Adrenal gland (tissue), 12 donors: Measurements from ENCODE around the gene TRAK1. TPM values are rescaled to one million over a fixed set of nuclear protein-coding genes. Genes with fewer than 3 reads are reported as not detected.

ENCODE experiments used
- DNase-seq, 7 donors: peaks; one replicate each; pipeline ENCODE4 v3.0.0-alpha.2; 2019 to 2020
- H3K27ac ChIP-seq, 5 donors: fragments of 200-600 bp; sonication (generic) in 4 of 5; 1 replicate in 3 of 5; 2 replicates in 2 of 5; pipeline versions ENCODE4 v1.5.1 to v1.8.0; 2016 to 2020; ENCODE audit warnings: mild to moderate bottlenecking in 1 of 5
- H3K27me3 ChIP-seq: fragments of 200-600 bp; 2 replicates; pipeline ENCODE4 v1.8.0; 2021
- H3K36me3 ChIP-seq, 2 donors: fragments of 200-600 bp; replicated peaks in 1 of 2; 1 replicate in 1 of 2; 2 replicates in 1 of 2; pipeline versions ENCODE4 v1.5.1 to v1.8.0; 2018 to 2022
- H3K4me1 ChIP-seq, 2 donors: fragments of 200-600 bp; replicated peaks in 1 of 2; 1 replicate in 1 of 2; 2 replicates in 1 of 2; pipeline versions ENCODE4 v1.5.1 to v1.8.0; 2018 to 2021
- H3K4me3 ChIP-seq, 4 donors: fragments of 200-600 bp; sonication (generic) in 3 of 4; one replicate each; pipeline ENCODE4 v1.5.1; 2016 to 2018
- H3K9me3 ChIP-seq, 3 donors: fragments of 200-600 bp; sonication (generic) in 1 of 3; replicated peaks in 1 of 3; 1 replicate in 2 of 3; 2 replicates in 1 of 3; pipeline versions ENCODE4 v1.5.1 to v1.8.0; 2016 to 2021
- CTCF ChIP-seq, 6 experiments: fragments of 450-650 bp in 4 of 6; fragments of 200-600 bp in 2 of 6; sonication (generic) in 1 of 6; IDR thresholded peaks; 1 replicate in 5 of 6; 2 replicates in 1 of 6; pipeline versions ENCODE4 v1.5.1 to v1.8.0; 2016 to 2021; ENCODE audit warnings: antibody characterized with exemption in 6 of 6, mild to moderate bottlenecking in 2 of 6, moderate library complexity in 1 of 6
- POLR2A ChIP-seq, 2 donors: fragments of 450-650 bp; IDR thresholded peaks; one replicate each; pipeline ENCODE4 v1.6.1; 2017; ENCODE audit warnings: antibody characterized with exemption in 2 of 2, mild to moderate bottlenecking in 2 of 2, moderate library complexity in 1 of 2
- WGBS, 4 donors: extraction: QIAGEN DNeasy Blood & Tissue Kit in 2 of 4; methylation state at CpG; one replicate each; pipeline versions ENCODE4 v1.1.5 to v1.1.7; 2013 to 2017; 5-methylcytosine and 5-hydroxymethylcytosine counted together
- intact Hi-C, 2 donors: fragments of 100-400 bp; cut with DNase I; formaldehyde crosslinking; loops; one replicate each; pipeline versions ENCODE4 v1.14.1 to v1.15.0; 2022 to 2023
- polyA plus RNA-seq, 3 donors: library from polyadenylated mRNA; stranded (reverse); fragments of 200-250 nt in 2 of 3; fragments of 350-450 nt in 1 of 3; fragmentation: Illumina TruSeq in 1 of 3; extraction: RNeasy Lipid Tissue Mini Kit (QIAGEN cat#74804) in 1 of 3; gene quantifications; one replicate each; pipeline ENCODE4 v1.2.3, GENCODE V29; 2013 to 2014
- total RNA-seq, 9 donors: library from RNA; depleted of rRNA in 4 of 9; stranded (reverse); fragments of >200 nt in 4 of 9; fragments of 120-200 nt in 1 of 9; fragmentation: NEBNext Ultra II Directional in 1 of 9; extraction: Animal tissue kit (Norgen Biotek cat#: 25700) in 1 of 9; gene quantifications; one replicate each; pipeline versions ENCODE4 v1.1.0 to v1.2.4, GENCODE V29; 2013 to 2023
- donor health status: healthy with polysubstance abuse.
- donor health status: Bipolar disorder and iron deficiency.
- donor health status: DM: yes; HTN: yes; CAD: no.
- donor health status: DM: no; HTN: no; CAD: no.
- donor health status: DM: no; HTN: no; CAD: no.
- donor health status: DM: yes; HTN: yes; CAD: no.

TRAK1 gene
- total and polyA plus RNA-seq, 12 donors = 13.1 to 38.1 (median 26.4) TPM

- TF ChIP-seq POLR2A (IDR thresholded peaks at IDR 0.05) = no peak
- TF ChIP-seq CTCF (IDR thresholded peaks at IDR 0.05) = no peak
- Histone ChIP-seq H3K27me3 (peaks cover 3% of the 10 kb centered on the region), H3K36me3 (no peaks in the 10 kb centered on the region), H3K9me3 (no peaks in the 10 kb centered on the region), H3K4me1 (no peaks in the 10 kb centered on the region), H3K4me3 (no peak overlapping the region), H3K27ac (no peak overlapping the region)
- intact Hi-C loops = no loop called here
- 79 to 92% (median 86%) methylated on average over 1 of the region's 1 CpG for WGBS, 4 donors
- DNase-seq = no peak
These were observed 179.4 kb downstream of the TRAK1 start for GRCh38 chr3:42270561-42270960.

GRCh38 chr3:42271786-42272185, 180.6 kb downstream of the TRAK1 start:
- Histone ChIP-seq H3K4me3 (no peak overlapping the region), H3K4me1 (no peaks in the 10 kb centered on the region), H3K36me3 (no peaks in the 10 kb centered on the region), H3K27me3 (no peaks in the 10 kb centered on the region), H3K9me3 (no peaks in the 10 kb centered on the region), H3K27ac (no peak overlapping the region)
- no peak for DNase-seq
- TF ChIP-seq CTCF (IDR thresholded peaks at IDR 0.05) = no peak
- no peak for TF ChIP-seq POLR2A (IDR thresholded peaks at IDR 0.05)
- intact Hi-C loops = no loop called here

- H3K27ac ChIP-seq = no peak overlapping the region
- no peak overlapping the region for H3K4me3 ChIP-seq
These were observed 182.2 kb downstream of the TRAK1 start for GRCh38 chr3:42273361-42273760.

GRCh38 chr3:42274266-42274665, 183.1 kb downstream of the TRAK1 start:
- Histone ChIP-seq H3K36me3 (no peaks in the 10 kb centered on the region), H3K9me3 (no peaks in the 10 kb centered on the region), H3K27me3 (no peaks in the 10 kb centered on the region), H3K27ac (no peak overlapping the region), H3K4me3 (no peak overlapping the region), H3K4me1 (no peaks in the 10 kb centered on the region)
- intact Hi-C loops = no loop called here
- TF ChIP-seq POLR2A (IDR thresholded peaks at IDR 0.05) (no peak), CTCF (IDR thresholded peaks at IDR 0.05) (no peak)
- no peak for DNase-seq

More at GRCh38 chr3:42273361-42273760, 182.2 kb downstream of the TRAK1 start:
- intact Hi-C loops = no loop called here
- Histone ChIP-seq H3K9me3 (no peaks in the 10 kb centered on the region), H3K36me3 (no peaks in the 10 kb centered on the region), H3K4me1 (no peaks in the 10 kb centered on the region), H3K27me3 (no peaks in the 10 kb centered on the region)
- TF ChIP-seq POLR2A (IDR thresholded peaks at IDR 0.05) = no peak
- TF ChIP-seq CTCF (IDR thresholded peaks at IDR 0.05) = no peak
- WGBS, 4 donors = 23 to 51% (median 38%) methylated on average over 2 of the region's 2 CpGs
- DNase-seq = no peak
